Hepatic stellate cell (primary cell): ENCODE measurements around the gene SRRM5.
"Not testable (repeated sequence)": the region's sequence is repeated elsewhere in the genome, so short reads cannot be mapped to it uniquely, and the experiment has no call there.

Experiments
- DNase-seq: peaks from one replicate; pipeline ENCODE4 v3.0.0; 2011; ENCODE audit warnings: low spot score

The SRRM5 gene

GRCh38 chr19:43616306-43616705, 4.4 kb downstream of the SRRM5 start:
- DNase-seq, result no peak

GRCh38 chr19:43616954-43617353, 5.1 kb downstream of the SRRM5 start:
- no peak for DNase-seq

GRCh38 chr19:43618921-43619261, 7.0 kb downstream of the SRRM5 start:
- DNase-seq, result no peak

GRCh38 chr19:43619262-43620060, 7.6 kb downstream of the SRRM5 start, which contains the start of gene ZNF428:
ZNF428 (minus strand) TSS chr19:43619629; CDS start chr19:43614304, 5,325 bp downstream.
- peak; percentile 97 for DNase-seq

- no peak for DNase-seq
These were observed 8.4 kb downstream of the SRRM5 start for GRCh38 chr19:43620061-43621001.

GRCh38 chr19:43622070-43622469, 10.2 kb downstream of the SRRM5 start:
- no peak for DNase-seq

GRCh38 chr19:43622956-43623355, 11.1 kb downstream of the SRRM5 start:
- DNase-seq, result no peak

- no peak for DNase-seq
These were observed 12.2 kb downstream of the SRRM5 start for GRCh38 chr19:43623889-43624670.

- DNase-seq, result no peak
These were observed 13.0 kb downstream of the SRRM5 start for GRCh38 chr19:43624933-43625332.

- peak; percentile 59 for DNase-seq
These were observed 14.2 kb downstream of the SRRM5 start for GRCh38 chr19:43625918-43626579.

GRCh38 chr19:43626838-43627237, 14.9 kb downstream of the SRRM5 start:
- no peak for DNase-seq

- no peak for DNase-seq
These were observed 16.9 kb downstream of the SRRM5 start for GRCh38 chr19:43628646-43629326.

- no peak for DNase-seq
These were observed 19.6 kb downstream of the SRRM5 start for GRCh38 chr19:43631491-43631890.

GRCh38 chr19:43633520-43633919, 21.6 kb downstream of the SRRM5 start:
- no peak for DNase-seq

- DNase-seq, result no peak
These were observed 22.2 kb downstream of the SRRM5 start for GRCh38 chr19:43634068-43634467.

GRCh38 chr19:43634506-43634871, 22.6 kb downstream of the SRRM5 start:
- no peak for DNase-seq

- DNase-seq, result no peak
These were observed 23.1 kb downstream of the SRRM5 start for GRCh38 chr19:43634872-43635560.

- not testable (repeated sequence) for DNase-seq
These were observed 23.7 kb downstream of the SRRM5 start for GRCh38 chr19:43635561-43635940.

- DNase-seq, result no peak
These were observed 24.3 kb downstream of the SRRM5 start for GRCh38 chr19:43636121-43636683.
